ENCODE measurements around the gene CLCNKB.

- no peak for TF ChIP-seq CTCF (IDR thresholded peaks at IDR 0.05)
- no peak for TF ChIP-seq POLR2A (IDR thresholded peaks at IDR 0.05)
- no peak for TF ChIP-seq EP300 (IDR thresholded peaks at IDR 0.05)
Observed at GRCh38 chr1:16020325-16020724, 23.3 kb upstream of the CLCNKB start.
